ENCODE measurements around the gene ELMO1. TPM values are rescaled to one million over a fixed set of nuclear protein-coding genes. Genes with fewer than 3 reads are reported as not detected.

The ELMO1 gene
- total and polyA plus RNA-seq, 2 of the 13 experiments (the other 11 are each of a cell fraction or from before 2014, with no cell fraction given), result 0.11 to 0.17 TPM

- TF ChIP-seq RAD21 (CRISPR knock-in tag; IDR thresholded peaks at IDR 0.05) (peak; percentile 27; the same call in 1 of the 2 replicates), ZBTB49 (CRISPR knock-in tag; IDR thresholded peaks at IDR 0.05; ENCODE audit: borderline replicate concordance) (no peak), NFATC3 (CRISPR knock-in tag; IDR thresholded peaks at IDR 0.05) (0 out of 2 replicates have a peak, but pooled peaks have one; percentile 39), CEBPB (IDR thresholded peaks at IDR 0.05; ENCODE audit: borderline replicate concordance, low read depth, low read length) (peak; percentile 6; the same call in 1 of the 2 replicates), IRF2 (CRISPR knock-in tag; IDR thresholded peaks at IDR 0.05) (peak; percentile 64; the same call in 1 of the 2 replicates), ZNF567 (CRISPR knock-in tag; IDR thresholded peaks at IDR 0.05; ENCODE audit: borderline replicate concordance) (no peak), THYN1 (CRISPR knock-in tag; IDR thresholded peaks at IDR 0.05; ENCODE audit: borderline replicate concordance, low read depth) (no peak), ZNF12 (CRISPR knock-in tag; IDR thresholded peaks at IDR 0.05) (peak; percentile 66), JUNB (CRISPR knock-in tag; IDR thresholded peaks at IDR 0.05; ENCODE audit: borderline replicate concordance) (peak; percentile 67; the same call in 1 of the 2 replicates), SUZ12 (IDR thresholded peaks at IDR 0.05; ENCODE audit: low read depth, low read length) (no peak), MEF2D (CRISPR knock-in tag; IDR thresholded peaks at IDR 0.05) (peak; percentile 99), ZNF343 (CRISPR knock-in tag; IDR thresholded peaks at IDR 0.05) (no peak), NFIC (IDR thresholded peaks at IDR 0.05; ENCODE audit: low read length) (peak; percentile 99), HNRNPH1 (optimal IDR thresholded peaks at IDR 0.05; ENCODE audit: low read depth, low read length) (no peak), SALL2 (CRISPR knock-in tag; IDR thresholded peaks at IDR 0.05) (no peak), ZNF446 (CRISPR knock-in tag; IDR thresholded peaks at IDR 0.05) (no peak), TBX2 (CRISPR knock-in tag; IDR thresholded peaks at IDR 0.05; ENCODE audit: borderline replicate concordance) (peak; percentile 95), GATAD1 (CRISPR knock-in tag; IDR thresholded peaks at IDR 0.05) (peak; percentile 65), KDM3A (CRISPR knock-in tag; IDR thresholded peaks at IDR 0.05; ENCODE audit: low read depth) (no peak; the same call in 1 of the 2 replicates), FOSL1 (CRISPR knock-in tag; IDR thresholded peaks at IDR 0.05; ENCODE audit: borderline replicate concordance) (peak; percentile 71; the same call in 1 of the 2 replicates), ZKSCAN1 (IDR thresholded peaks at IDR 0.05; ENCODE audit: low read length) (peak; percentile 26; the same call in 1 of the 2 replicates), ZBTB37 (CRISPR knock-in tag; IDR thresholded peaks at IDR 0.05) (0 out of 2 replicates have a peak, but pooled peaks have one; percentile 53), NCOR1 (IDR thresholded peaks at IDR 0.05; ENCODE audit: borderline replicate concordance, low read length) (peak; percentile 98), U2AF2 (IDR thresholded peaks at IDR 0.05; ENCODE audit: low read depth, low read length) (no peak), ZBTB20 (CRISPR knock-in tag; IDR thresholded peaks at IDR 0.05; ENCODE audit: borderline replicate concordance, low read depth) (peak; percentile 60; the same call in 1 of the 2 replicates), ZSCAN9 (CRISPR knock-in tag; IDR thresholded peaks at IDR 0.05; ENCODE audit: borderline replicate concordance) (peak; percentile 18; the same call in 1 of the 2 replicates)
- TF ChIP-seq, protein P1, sequence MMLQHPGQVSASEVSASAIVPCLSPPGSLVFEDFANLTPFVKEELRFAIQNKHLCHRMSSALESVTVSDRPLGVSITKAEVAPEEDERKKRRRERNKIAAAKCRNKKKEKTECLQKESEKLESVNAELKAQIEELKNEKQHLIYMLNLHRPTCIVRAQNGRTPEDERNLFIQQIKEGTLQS (CRISPR knock-in tag; IDR thresholded peaks at IDR 0.05), result peak; percentile 76
- TF ChIP-seq, protein P2, sequence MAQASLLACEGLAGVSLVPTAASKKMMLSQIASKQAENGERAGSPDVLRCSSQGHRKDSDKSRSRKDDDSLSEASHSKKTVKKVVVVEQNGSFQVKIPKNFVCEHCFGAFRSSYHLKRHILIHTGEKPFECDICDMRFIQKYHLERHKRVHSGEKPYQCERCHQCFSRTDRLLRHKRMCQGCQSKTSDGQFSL (CRISPR knock-in tag; IDR thresholded peaks at IDR 0.05), result no peak
Measured at GRCh38 chr7:36971515-36972139, 477.0 kb downstream of the ELMO1 start (continued).

Measured in HepG2 (cell line).